PC-9 (cell line): ENCODE data around the gene WDFY3. TPM values are rescaled to one million over a fixed set of nuclear protein-coding genes. Genes with fewer than 3 reads are reported as not detected.

Experiments
- BruUV-seq: library from RNA; stranded (reverse); fragments of 400-500 nt; replicated peaks from 2 replicates; lab custom pipeline; 2021; lab: Mats Ljungman, UMichigan
- CTCF ChIA-PET: fragments of 300-600 bp; sonication (Branson Sonifier 250); formaldehyde crosslinking; loops from one replicate; lab custom pipeline; 2022; ENCODE audit warnings: antibody characterized with exemption; lab: Charles Lee
- POLR2A ChIA-PET: fragments of 300-600 bp; sonication (Branson Sonifier 250); formaldehyde crosslinking; loops from one replicate; lab custom pipeline; 2022; ENCODE audit warnings: antibody characterized with exemption; ENCODE audit not compliant: unreplicated experiment; lab: Charles Lee
- DNase-seq, 2 experiments: peaks; one replicate each; pipeline versions ENCODE4 v3.0.0 to v3.0.0-alpha.2; 2015 to 2022; ENCODE audit warnings: mixed read lengths in 1 of 2
- H2AFZ ChIP-seq: fragments of 200-600 bp; sonication (generic); 2 replicates; pipeline ENCODE4 v1.8.1; 2017; ENCODE audit warnings: antibody characterized with exemption
- H3F3A ChIP-seq: fragments of 200-600 bp; sonication (generic); 2 replicates; pipeline ENCODE4 v1.8.1; 2017; ENCODE audit warnings: antibody characterized with exemption, mild to moderate bottlenecking, low read depth; ENCODE audit not compliant: insufficient read depth
- H3K27ac ChIP-seq: fragments of 200-600 bp; sonication (generic); 2 replicates; pipeline ENCODE4 v1.6.1; 2016; ENCODE audit warnings: mixed run types
- H3K27me3 ChIP-seq: fragments of 200-600 bp; sonication (generic); 2 replicates; pipeline ENCODE4 v1.6.1; 2016; ENCODE audit warnings: low read depth, mixed run types; ENCODE audit not compliant: insufficient read depth
- H3K36me3 ChIP-seq: fragments of 200-600 bp; sonication (generic); 2 replicates; pipeline ENCODE4 v1.6.1; 2016; ENCODE audit warnings: low read depth, mixed run types
- H3K4me1 ChIP-seq: fragments of 200-600 bp; sonication (generic); replicated peaks from 2 replicates; pipeline ENCODE4 v1.6.1; 2016; ENCODE audit warnings: mixed run types; ENCODE audit not compliant: insufficient read depth
- H3K4me2 ChIP-seq: fragments of 200-600 bp; sonication (generic); 2 replicates; pipeline ENCODE4 v1.6.1; 2017; ENCODE audit warnings: mixed run types
- H3K4me3 ChIP-seq: fragments of 200-600 bp; sonication (generic); 2 replicates; pipeline ENCODE4 v1.6.1; 2016; ENCODE audit warnings: mixed run types
- H3K79me2 ChIP-seq: fragments of 200-600 bp; sonication (generic); 2 replicates; pipeline ENCODE4 v1.6.1; 2017; ENCODE audit warnings: low read depth, mixed run types
- H3K9me2 ChIP-seq: fragments of 200-600 bp; sonication (generic); 2 replicates; pipeline ENCODE4 v1.8.1; 2017; ENCODE audit warnings: mild to moderate bottlenecking; ENCODE audit not compliant: insufficient read depth
- H3K9me3 ChIP-seq: fragments of 200-600 bp; sonication (generic); 2 replicates; pipeline ENCODE4 v1.8.1; 2016; ENCODE audit warnings: low read depth; ENCODE audit not compliant: insufficient read depth
- H4K20me1 ChIP-seq: fragments of 200-600 bp; sonication (generic); 2 replicates; pipeline ENCODE4 v1.8.1; 2017; ENCODE audit not compliant: insufficient read depth
- CTCF ChIP-seq: fragments of 200-600 bp; sonication (generic); conservative IDR thresholded peaks from 2 replicates; pipeline ENCODE4 v1.6.1; 2017; ENCODE audit warnings: mixed run types, antibody characterized with exemption, mild to moderate bottlenecking, moderate library complexity
- EZH2 ChIP-seq: fragments of 200-600 bp; sonication (generic); IDR thresholded peaks from 2 replicates; pipeline ENCODE4 v1.8.0; 2017; ENCODE audit warnings: antibody characterized with exemption, low read depth
- intact Hi-C: fragments of 100-400 bp; cut with micrococcal nuclease; formaldehyde crosslinking; loops from one replicate; pipeline ENCODE4 v1.10.0; 2022; ENCODE audit not compliant: unreplicated experiment
- total RNA-seq: library from RNA; stranded (reverse); gene quantifications from 2 replicates; pipeline ENCODE4 v1.2.3, GENCODE V29; 2021

WDFY3 gene
- total RNA-seq, 1 experiment from 2014 or later, result 35.4 TPM

- H3K79me2 ChIP-seq, result peaks cover 44% of the 10 kb centered on the region
- no peaks in the 10 kb centered on the region for H3F3A ChIP-seq
- no peak for TF ChIP-seq EZH2
- TF ChIP-seq CTCF, result no peak
- no peaks in the 10 kb centered on the region for H3K9me2 ChIP-seq
- no peaks in the 10 kb centered on the region for H4K20me1 ChIP-seq
- intact Hi-C loops, result loop anchor here (2.0 kb wide), 1 partner anchor 41 kb away; no protein-coding TSS in a partner anchor
- H3K27me3 ChIP-seq, result no peaks in the 10 kb centered on the region
- peak in 1 of 2 experiments; percentile 32 for DNase-seq
- POLR2A ChIA-PET, result no interaction called here
- CTCF ChIA-PET, result no interaction called here
- peak overlapping the region; percentile 73 for H2AFZ ChIP-seq
- no TSS peak for BruUV-seq
- H3K4me2 ChIP-seq, result peak overlapping the region; percentile 94
- H3K27ac ChIP-seq, result no peak overlapping the region
- peak overlapping the region; percentile 72 for H3K4me3 ChIP-seq
- no peaks in the 10 kb centered on the region for H3K9me3 ChIP-seq
- no peaks in the 10 kb centered on the region for H3K36me3 ChIP-seq
- peaks cover 20% of the 10 kb centered on the region for H3K4me1 ChIP-seq
Measured at GRCh38 chr4:84965553-84966381, 723 bp downstream of the WDFY3 start.

DNA sequence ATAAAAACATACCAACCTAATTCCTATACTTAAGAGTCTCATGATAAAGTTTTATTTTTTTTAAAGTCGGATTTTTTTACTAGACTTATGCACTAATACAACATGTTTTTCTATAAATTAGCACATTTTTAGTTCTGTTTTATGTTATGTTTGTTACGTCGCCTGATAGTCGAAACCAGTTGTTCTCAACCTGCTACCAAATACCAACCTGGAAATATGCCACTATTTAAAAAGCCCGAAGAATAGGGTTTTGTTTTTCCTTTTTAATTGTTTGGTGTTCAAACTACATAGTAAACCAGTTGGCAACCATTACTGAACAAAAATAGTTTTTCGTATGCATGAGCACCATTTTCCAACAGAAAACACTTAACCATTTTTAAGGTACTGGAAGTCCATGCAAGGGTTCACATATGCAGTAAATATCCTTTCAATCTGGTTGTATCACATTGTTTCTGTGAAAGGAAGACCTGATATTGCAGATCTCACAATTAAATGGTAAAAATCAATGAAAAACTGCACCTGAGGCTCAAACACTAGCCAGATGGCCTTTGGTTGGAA lies 1.4 kb downstream of the WDFY3 start:
- intact Hi-C loops, result no loop called here
- POLR2A ChIA-PET, result no interaction called here
- Histone ChIP-seq H3K9me3 (no peaks in the 10 kb centered on the region), H3F3A (no peaks in the 10 kb centered on the region), H3K4me1 (peaks cover 19% of the 10 kb centered on the region), H3K4me2 (peak overlapping the region; percentile 94), H3K79me2 (peaks cover 51% of the 10 kb centered on the region), H3K36me3 (no peaks in the 10 kb centered on the region), H3K9me2 (no peaks in the 10 kb centered on the region), H4K20me1 (no peaks in the 10 kb centered on the region), H2AFZ (peak overlapping the region; percentile 73; the same call in 1 of the 2 replicates), H3K27ac (no peak overlapping the region), H3K4me3 (peak overlapping the region; percentile 72), H3K27me3 (no peaks in the 10 kb centered on the region)
- no TSS peak for BruUV-seq
- TF ChIP-seq CTCF (no peak), EZH2 (no peak)
- CTCF ChIA-PET, result no interaction called here
- no peak for DNase-seq

DNA sequence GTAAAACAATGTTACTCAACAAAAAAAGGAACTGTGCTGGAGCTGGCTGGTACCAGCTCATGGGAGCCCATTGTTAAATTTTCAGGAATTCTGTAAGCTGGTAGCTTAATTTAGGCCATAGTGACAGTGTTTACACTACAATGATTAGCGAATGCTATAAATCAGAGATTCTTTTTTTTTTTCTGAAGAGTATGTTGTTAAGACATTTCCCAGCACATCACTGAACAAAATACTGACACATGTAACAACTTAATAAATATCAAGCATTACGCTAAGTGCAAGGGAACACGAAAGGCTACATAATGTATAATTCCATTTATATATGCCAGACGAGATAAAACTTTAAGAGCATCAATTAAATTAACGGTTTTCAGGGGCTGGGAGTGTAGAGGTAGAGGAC lies 4.4 kb downstream of the WDFY3 start:
- H3K36me3 ChIP-seq, result no peaks in the 10 kb centered on the region
- no peaks in the 10 kb centered on the region for H4K20me1 ChIP-seq
- no peaks in the 10 kb centered on the region for H3F3A ChIP-seq
- H2AFZ ChIP-seq, result no peak overlapping the region
- no peaks in the 10 kb centered on the region for H3K27me3 ChIP-seq
- no peak overlapping the region for H3K4me2 ChIP-seq
- ChIA-PET POLR2A (no interaction called here), CTCF (no interaction called here)
- H3K4me1 ChIP-seq, result peaks cover 10% of the 10 kb centered on the region
- no peak overlapping the region for H3K4me3 ChIP-seq
- intact Hi-C loops, result no loop called here
- peaks cover 73% of the 10 kb centered on the region for H3K79me2 ChIP-seq
- H3K9me3 ChIP-seq, result no peaks in the 10 kb centered on the region
- no TSS peak for BruUV-seq
- no peaks in the 10 kb centered on the region for H3K9me2 ChIP-seq
- no peak overlapping the region for H3K27ac ChIP-seq
- TF ChIP-seq EZH2 (no peak), CTCF (no peak)
- no peak for DNase-seq
